Measurements from ENCODE around the gene CAMKV. TPM values are rescaled to one million over a fixed set of nuclear protein-coding genes. Genes with fewer than 3 reads are reported as not detected.

The CAMKV gene
- total RNA-seq, 1 experiment from 2014 or later: not detected

- Mint-ChIP-seq H3K9me3 (ENCODE audit: unreplicated experiment) (no peaks in the 10 kb centered on the region), H3K36me3 (ENCODE audit: insufficient read depth, unreplicated experiment) (peaks cover 18% of the 10 kb centered on the region), H3K27me3 (ENCODE audit: insufficient read depth, unreplicated experiment) (no peaks in the 10 kb centered on the region), H3K4me1 (ENCODE audit: insufficient read depth, unreplicated experiment) (no peaks in the 10 kb centered on the region), H3K4me3 (ENCODE audit: unreplicated experiment) (no peak overlapping the region), H3K27ac (ENCODE audit: low read depth, unreplicated experiment) (no peak overlapping the region)
- TF ChIP-seq CTCF (IDR thresholded peaks at IDR 0.05; ENCODE audit: unreplicated experiment): no peak
- no peak for DNase-seq (ENCODE audit: unreplicated experiment)
- intact Hi-C loops (cut with micrococcal nuclease): no loop called here
- BruUV-seq (replicated peaks): no TSS peak
- POLR2A ChIA-PET: no interaction called here
- CTCF ChIA-PET: interaction anchor here (1.0 to 2.6 kb wide), 3 partner anchors 12 to 73 kb away, joined by 4 to 9 read pairs (median 5); partner anchors contain the start of gene MON1A
These were observed 43.2 kb upstream of the CAMKV start for GRCh38 chr3:49912881-49913281.

GRCh38 chr3:49911611-49912010 is 41.9 kb upstream of the CAMKV start:
- intact Hi-C loops (cut with micrococcal nuclease): no loop called here
- no peak overlapping the region for H3K27ac Mint-ChIP-seq (ENCODE audit: low read depth, unreplicated experiment)
- H3K9me3 Mint-ChIP-seq (ENCODE audit: unreplicated experiment): no peaks in the 10 kb centered on the region
- ChIA-PET CTCF (interaction anchor here (1.0 to 2.6 kb wide), 3 partner anchors 18 to 108 kb away, joined by 3 to 9 read pairs (median 4); partner anchors contain the start of gene MON1A), POLR2A (no interaction called here)
- no peaks in the 10 kb centered on the region for H3K4me1 Mint-ChIP-seq (ENCODE audit: insufficient read depth, unreplicated experiment)
- H3K36me3 Mint-ChIP-seq (ENCODE audit: insufficient read depth, unreplicated experiment): peaks cover 18% of the 10 kb centered on the region
- no TSS peak for BruUV-seq (replicated peaks)
- H3K4me3 Mint-ChIP-seq (ENCODE audit: unreplicated experiment): no peak overlapping the region
- no peaks in the 10 kb centered on the region for H3K27me3 Mint-ChIP-seq (ENCODE audit: insufficient read depth, unreplicated experiment)
- no peak for DNase-seq (ENCODE audit: unreplicated experiment)
- no peak for TF ChIP-seq CTCF (IDR thresholded peaks at IDR 0.05; ENCODE audit: unreplicated experiment)

GRCh38 chr3:49911124-49911420 is 41.4 kb upstream of the CAMKV start:
- Mint-ChIP-seq H3K9me3 (ENCODE audit: unreplicated experiment) (no peaks in the 10 kb centered on the region), H3K36me3 (ENCODE audit: insufficient read depth, unreplicated experiment) (peaks cover 18% of the 10 kb centered on the region), H3K27me3 (ENCODE audit: insufficient read depth, unreplicated experiment) (no peaks in the 10 kb centered on the region), H3K4me3 (ENCODE audit: unreplicated experiment) (no peak overlapping the region), H3K27ac (ENCODE audit: low read depth, unreplicated experiment) (no peak overlapping the region), H3K4me1 (ENCODE audit: insufficient read depth, unreplicated experiment) (peaks cover under 1% of the 10 kb centered on the region)
- BruUV-seq (replicated peaks): no TSS peak
- ChIA-PET CTCF (interaction anchor here (0.6 to 2.6 kb wide), 3 partner anchors 9 to 72 kb away, joined by 3 to 9 read pairs (median 4); partner anchors contain the start of gene MON1A), POLR2A (interaction anchor here (0.7 to 1.6 kb wide), 2 partner anchors 69 to 110 kb away, joined by 3 read pairs; no protein-coding TSS in a partner anchor)
- no peak for DNase-seq (ENCODE audit: unreplicated experiment)
- intact Hi-C loops (cut with micrococcal nuclease): no loop called here
- TF ChIP-seq CTCF (IDR thresholded peaks at IDR 0.05; ENCODE audit: unreplicated experiment): no peak

- CTCF ChIA-PET: interaction anchor here (0.5 to 2.6 kb wide), 5 partner anchors 8 to 71 kb away, joined by 3 to 9 read pairs (median 4); partner anchors contain the start of gene MON1A
- peaks cover 6% of the 10 kb centered on the region for H3K4me1 Mint-ChIP-seq (ENCODE audit: insufficient read depth, unreplicated experiment)
- intact Hi-C loops (cut with micrococcal nuclease): no loop called here
- no TSS peak for BruUV-seq (replicated peaks)
- H3K27ac Mint-ChIP-seq (ENCODE audit: low read depth, unreplicated experiment): no peak overlapping the region
- POLR2A ChIA-PET: interaction anchor here (0.5 to 1.6 kb wide), 3 partner anchors 43 to 110 kb away, joined by 3 read pairs; no protein-coding TSS in a partner anchor
- no peaks in the 10 kb centered on the region for H3K9me3 Mint-ChIP-seq (ENCODE audit: unreplicated experiment)
- TF ChIP-seq CTCF (IDR thresholded peaks at IDR 0.05; ENCODE audit: unreplicated experiment): no peak
- peaks cover 18% of the 10 kb centered on the region for H3K36me3 Mint-ChIP-seq (ENCODE audit: insufficient read depth, unreplicated experiment)
- no peak for DNase-seq (ENCODE audit: unreplicated experiment)
- no peak overlapping the region for H3K4me3 Mint-ChIP-seq (ENCODE audit: unreplicated experiment)
- no peaks in the 10 kb centered on the region for H3K27me3 Mint-ChIP-seq (ENCODE audit: insufficient read depth, unreplicated experiment)
These were observed 40.9 kb upstream of the CAMKV start for GRCh38 chr3:49910409-49911123.
